Upper lobe of right lung (tissue), 1 donor: Measurements from ENCODE around the gene ITGB8. TPM values are rescaled to one million over a fixed set of nuclear protein-coding genes. Genes with fewer than 3 reads are reported as not detected.

ENCODE experiments used
- ATAC-seq: fragments of 200-7000 bp; cut with Tn5 transposase; one replicate; pipeline ENCODE4 v1.9.1; 2020; ENCODE audit warnings: mild to moderate bottlenecking, moderate library complexity
- DNase-seq: peaks from one replicate; pipeline ENCODE4 v3.0.0-alpha.2; 2020
- H3K27ac ChIP-seq: fragments of 200-600 bp; one replicate; pipeline ENCODE4 v1.8.0; 2022
- H3K27me3 ChIP-seq: fragments of 200-600 bp; one replicate; pipeline ENCODE4 v1.8.0; 2022; ENCODE audit warnings: mild to moderate bottlenecking
- H3K36me3 ChIP-seq: fragments of 200-600 bp; one replicate; pipeline ENCODE4 v1.8.0; 2022
- H3K4me1 ChIP-seq: fragments of 200-600 bp; one replicate; pipeline ENCODE4 v1.8.0; 2022
- H3K4me3 ChIP-seq: fragments of 200-600 bp; one replicate; pipeline ENCODE4 v1.8.0; 2022; ENCODE audit warnings: mild to moderate bottlenecking
- H3K9me3 ChIP-seq: fragments of 200-600 bp; one replicate; pipeline ENCODE4 v1.8.0; 2022
- CTCF ChIP-seq: fragments of 200-600 bp; IDR thresholded peaks from one replicate; pipeline ENCODE4 v1.8.0; 2022; ENCODE audit warnings: antibody characterized with exemption
- intact Hi-C: fragments of 100-400 bp; cut with DNase I; formaldehyde crosslinking; loops from one replicate; pipeline ENCODE4 v1.11.0; 2022
- total RNA-seq: library from RNA; stranded (reverse); fragmentation: NEBNext Ultra II Directional; extraction: Animal tissue kit (Norgen Biotek cat#: 25700); gene quantifications from one replicate; pipeline ENCODE4 v1.2.1, GENCODE V29; 2021
- donor health status: DM: no; HTN: yes; CAD: no; lungs with severe emphysema.

ITGB8 gene
- total RNA-seq, 1 donor from 2014 or later: 4.6 TPM

DNA sequence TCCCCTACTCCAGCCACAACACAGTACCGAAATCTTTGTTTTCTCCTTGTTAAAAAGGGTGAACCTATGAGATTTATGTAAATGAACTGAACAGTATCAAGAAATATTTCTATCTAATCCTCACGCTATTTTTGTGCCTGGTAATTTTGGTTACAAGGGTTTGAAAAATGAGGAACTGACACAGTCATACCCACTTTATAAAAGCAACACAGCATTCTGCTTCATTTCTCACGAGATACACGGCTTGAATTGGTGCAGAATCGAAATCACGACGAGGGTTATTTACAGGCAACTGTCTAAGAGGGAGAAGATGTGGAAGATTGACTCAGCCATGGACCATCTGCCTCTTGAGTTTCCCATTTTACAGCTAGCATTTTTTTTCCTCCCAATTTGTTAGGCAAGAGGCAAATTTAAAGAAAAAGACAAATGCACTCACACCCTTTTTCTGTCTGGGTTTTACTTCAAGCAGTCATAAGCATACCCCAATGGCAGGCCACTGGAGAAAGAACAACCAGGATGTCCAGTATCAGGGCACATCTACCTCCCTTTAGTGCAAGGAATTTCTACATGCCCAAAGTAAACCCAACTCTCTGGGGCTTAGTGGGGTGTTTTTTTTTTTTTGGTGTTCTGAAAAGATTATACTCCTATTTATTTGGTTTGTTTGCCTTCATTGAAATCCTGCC is 108.1 kb downstream of the ITGB8 start:
- H3K9me3 ChIP-seq: no peaks in the 10 kb centered on the region
- H3K27ac ChIP-seq: no peak overlapping the region
- H3K4me1 ChIP-seq: no peaks in the 10 kb centered on the region

GRCh38 chr7:20439416-20440185 is 108.9 kb downstream of the ITGB8 start:
- Histone ChIP-seq H3K27ac (no peak overlapping the region), H3K4me3 (no peak overlapping the region), H3K4me1 (no peaks in the 10 kb centered on the region), H3K9me3 (peaks cover 2% of the 10 kb centered on the region), H3K36me3 (no peaks in the 10 kb centered on the region), H3K27me3 (no peaks in the 10 kb centered on the region)
- intact Hi-C loops: no loop called here
- ATAC-seq: no peak
- no peak for TF ChIP-seq CTCF
- no peak for DNase-seq

More for the DNA sequence above, 108.1 kb downstream of the ITGB8 start:
- ATAC-seq (peak; percentile 33), DNase-seq (no peak)
- H3K36me3 ChIP-seq: no peaks in the 10 kb centered on the region
- intact Hi-C loops: no loop called here
- H3K27me3 ChIP-seq: no peaks in the 10 kb centered on the region
- no peak for TF ChIP-seq CTCF
- H3K4me3 ChIP-seq: no peak overlapping the region

- H3K4me3 ChIP-seq: no peak overlapping the region
- ATAC-seq: no peak
- H3K27me3 ChIP-seq: no peaks in the 10 kb centered on the region
- H3K9me3 ChIP-seq: peaks cover 5% of the 10 kb centered on the region
- H3K36me3 ChIP-seq: no peaks in the 10 kb centered on the region
- peak; percentile 41 for TF ChIP-seq CTCF
- intact Hi-C loops: no loop called here
- no peak overlapping the region for H3K27ac ChIP-seq
- no peaks in the 10 kb centered on the region for H3K4me1 ChIP-seq
- no peak for DNase-seq
These were observed 109.9 kb downstream of the ITGB8 start for GRCh38 chr7:20440472-20441105.

- no peak for ATAC-seq
- no peak overlapping the region for H3K27ac ChIP-seq
- H3K27me3 ChIP-seq: no peaks in the 10 kb centered on the region
- no peak overlapping the region for H3K4me3 ChIP-seq
- no peak for DNase-seq
- intact Hi-C loops: no loop called here
- H3K9me3 ChIP-seq: peaks cover 5% of the 10 kb centered on the region
- no peaks in the 10 kb centered on the region for H3K4me1 ChIP-seq
- no peak for TF ChIP-seq CTCF
- H3K36me3 ChIP-seq: no peaks in the 10 kb centered on the region
These were observed 110.6 kb downstream of the ITGB8 start for GRCh38 chr7:20441346-20441745.

DNA sequence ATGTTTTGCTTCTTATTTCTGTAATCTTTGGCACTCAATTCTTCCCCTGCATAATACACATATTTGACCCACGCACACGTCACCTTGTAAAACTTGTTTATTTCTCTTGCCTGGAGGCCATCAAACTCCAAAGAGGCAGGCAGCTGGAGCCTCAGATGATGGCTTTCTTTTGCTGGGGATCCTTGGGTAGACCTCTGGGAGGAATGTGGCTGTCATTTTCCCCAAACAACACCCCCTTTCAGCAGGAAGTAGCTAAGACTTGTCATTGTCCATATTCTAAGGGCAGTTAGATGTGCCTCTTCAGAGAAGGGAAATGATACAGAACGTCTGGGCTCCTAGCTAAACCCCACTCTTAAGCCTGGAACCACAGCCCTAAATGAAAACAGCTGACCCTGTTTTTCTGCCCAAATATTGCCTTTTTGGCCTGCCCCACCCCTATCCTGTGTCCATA is 111.3 kb downstream of the ITGB8 start:
- H3K27ac ChIP-seq: no peak overlapping the region
- no peaks in the 10 kb centered on the region for H3K27me3 ChIP-seq
- no peak for ATAC-seq
- TF ChIP-seq CTCF: no peak
- H3K36me3 ChIP-seq: no peaks in the 10 kb centered on the region
- no peaks in the 10 kb centered on the region for H3K4me1 ChIP-seq
- no peak for DNase-seq
- H3K9me3 ChIP-seq: peaks cover 5% of the 10 kb centered on the region
- intact Hi-C loops: no loop called here
- H3K4me3 ChIP-seq: no peak overlapping the region
